PC-9 (cell line): ENCODE measurements around the gene AFAP1L1. TPM values are rescaled to one million over a fixed set of nuclear protein-coding genes. Genes with fewer than 3 reads are reported as not detected.

Experiments used
- BruUV-seq: library from RNA; stranded (reverse); fragments of 400-500 nt; replicated peaks from 2 replicates; lab custom pipeline; 2021; lab: Mats Ljungman, UMichigan
- CTCF ChIA-PET: fragments of 300-600 bp; sonication (Branson Sonifier 250); formaldehyde crosslinking; loops from one replicate; lab custom pipeline; 2022; ENCODE audit warnings: antibody characterized with exemption; lab: Charles Lee
- POLR2A ChIA-PET: fragments of 300-600 bp; sonication (Branson Sonifier 250); formaldehyde crosslinking; loops from one replicate; lab custom pipeline; 2022; ENCODE audit warnings: antibody characterized with exemption; ENCODE audit not compliant: unreplicated experiment; lab: Charles Lee
- DNase-seq, 2 experiments: peaks; one replicate each; pipeline versions ENCODE4 v3.0.0 to v3.0.0-alpha.2; 2015 to 2022; ENCODE audit warnings: mixed read lengths in 1 of 2
- H2AFZ ChIP-seq: fragments of 200-600 bp; sonication (generic); 2 replicates; pipeline ENCODE4 v1.8.1; 2017; ENCODE audit warnings: antibody characterized with exemption
- H3F3A ChIP-seq: fragments of 200-600 bp; sonication (generic); 2 replicates; pipeline ENCODE4 v1.8.1; 2017; ENCODE audit warnings: antibody characterized with exemption, mild to moderate bottlenecking, low read depth; ENCODE audit not compliant: insufficient read depth
- H3K27ac ChIP-seq: fragments of 200-600 bp; sonication (generic); 2 replicates; pipeline ENCODE4 v1.6.1; 2016; ENCODE audit warnings: mixed run types
- H3K27me3 ChIP-seq: fragments of 200-600 bp; sonication (generic); 2 replicates; pipeline ENCODE4 v1.6.1; 2016; ENCODE audit warnings: low read depth, mixed run types; ENCODE audit not compliant: insufficient read depth
- H3K36me3 ChIP-seq: fragments of 200-600 bp; sonication (generic); 2 replicates; pipeline ENCODE4 v1.6.1; 2016; ENCODE audit warnings: low read depth, mixed run types
- H3K4me1 ChIP-seq: fragments of 200-600 bp; sonication (generic); replicated peaks from 2 replicates; pipeline ENCODE4 v1.6.1; 2016; ENCODE audit warnings: mixed run types; ENCODE audit not compliant: insufficient read depth
- H3K4me2 ChIP-seq: fragments of 200-600 bp; sonication (generic); 2 replicates; pipeline ENCODE4 v1.6.1; 2017; ENCODE audit warnings: mixed run types
- H3K4me3 ChIP-seq: fragments of 200-600 bp; sonication (generic); 2 replicates; pipeline ENCODE4 v1.6.1; 2016; ENCODE audit warnings: mixed run types
- H3K79me2 ChIP-seq: fragments of 200-600 bp; sonication (generic); 2 replicates; pipeline ENCODE4 v1.6.1; 2017; ENCODE audit warnings: low read depth, mixed run types
- H3K9me2 ChIP-seq: fragments of 200-600 bp; sonication (generic); 2 replicates; pipeline ENCODE4 v1.8.1; 2017; ENCODE audit warnings: mild to moderate bottlenecking; ENCODE audit not compliant: insufficient read depth
- H3K9me3 ChIP-seq: fragments of 200-600 bp; sonication (generic); 2 replicates; pipeline ENCODE4 v1.8.1; 2016; ENCODE audit warnings: low read depth; ENCODE audit not compliant: insufficient read depth
- H4K20me1 ChIP-seq: fragments of 200-600 bp; sonication (generic); 2 replicates; pipeline ENCODE4 v1.8.1; 2017; ENCODE audit not compliant: insufficient read depth
- EZH2 ChIP-seq: fragments of 200-600 bp; sonication (generic); IDR thresholded peaks from 2 replicates; pipeline ENCODE4 v1.8.0; 2017; ENCODE audit warnings: antibody characterized with exemption, low read depth
- intact Hi-C: fragments of 100-400 bp; cut with micrococcal nuclease; formaldehyde crosslinking; loops from one replicate; pipeline ENCODE4 v1.10.0; 2022; ENCODE audit not compliant: unreplicated experiment
- total RNA-seq: library from RNA; stranded (reverse); gene quantifications from 2 replicates; pipeline ENCODE4 v1.2.3, GENCODE V29; 2021
- TF ChIP-seq, protein P1 (sequence below): fragments of 200-600 bp; sonication (generic); conservative IDR thresholded peaks from 2 replicates; pipeline ENCODE4 v1.6.1; 2017; ENCODE audit warnings: mixed run types, antibody characterized with exemption, mild to moderate bottlenecking, moderate library complexity

AFAP1L1 gene
- total RNA-seq, 1 experiment from 2014 or later: 9.6 TPM

GRCh38 chr5:149301049-149301743 lies 29.5 kb downstream of the AFAP1L1 start:
- intact Hi-C loops: no loop called here
- no TSS peak for BruUV-seq
- H3K4me2 ChIP-seq: no peak overlapping the region
- no peaks in the 10 kb centered on the region for H3F3A ChIP-seq
- no peaks in the 10 kb centered on the region for H3K4me1 ChIP-seq
- ChIA-PET CTCF (interaction anchor here (0.6 kb wide), 1 partner anchor 12 kb away, joined by 7 read pairs; no protein-coding TSS in a partner anchor), POLR2A (interaction anchor here (0.5 kb wide), 1 partner anchor 87 kb away, joined by 3 read pairs; no protein-coding TSS in a partner anchor)
- H3K27me3 ChIP-seq: no peaks in the 10 kb centered on the region
- TF ChIP-seq, protein P1, sequence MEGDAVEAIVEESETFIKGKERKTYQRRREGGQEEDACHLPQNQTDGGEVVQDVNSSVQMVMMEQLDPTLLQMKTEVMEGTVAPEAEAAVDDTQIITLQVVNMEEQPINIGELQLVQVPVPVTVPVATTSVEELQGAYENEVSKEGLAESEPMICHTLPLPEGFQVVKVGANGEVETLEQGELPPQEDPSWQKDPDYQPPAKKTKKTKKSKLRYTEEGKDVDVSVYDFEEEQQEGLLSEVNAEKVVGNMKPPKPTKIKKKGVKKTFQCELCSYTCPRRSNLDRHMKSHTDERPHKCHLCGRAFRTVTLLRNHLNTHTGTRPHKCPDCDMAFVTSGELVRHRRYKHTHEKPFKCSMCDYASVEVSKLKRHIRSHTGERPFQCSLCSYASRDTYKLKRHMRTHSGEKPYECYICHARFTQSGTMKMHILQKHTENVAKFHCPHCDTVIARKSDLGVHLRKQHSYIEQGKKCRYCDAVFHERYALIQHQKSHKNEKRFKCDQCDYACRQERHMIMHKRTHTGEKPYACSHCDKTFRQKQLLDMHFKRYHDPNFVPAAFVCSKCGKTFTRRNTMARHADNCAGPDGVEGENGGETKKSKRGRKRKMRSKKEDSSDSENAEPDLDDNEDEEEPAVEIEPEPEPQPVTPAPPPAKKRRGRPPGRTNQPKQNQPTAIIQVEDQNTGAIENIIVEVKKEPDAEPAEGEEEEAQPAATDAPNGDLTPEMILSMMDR: no peak
- TF ChIP-seq EZH2: no peak
- H3K9me3 ChIP-seq: no peaks in the 10 kb centered on the region
- no peaks in the 10 kb centered on the region for H4K20me1 ChIP-seq
- H3K36me3 ChIP-seq: peaks cover 4% of the 10 kb centered on the region; the same call in 1 of the 2 replicates
- H3K4me3 ChIP-seq: no peak overlapping the region
- DNase-seq: no peak
- no peaks in the 10 kb centered on the region for H3K79me2 ChIP-seq
- H3K27ac ChIP-seq: no peak overlapping the region
- no peaks in the 10 kb centered on the region for H3K9me2 ChIP-seq
- H2AFZ ChIP-seq: no peak overlapping the region

DNA sequence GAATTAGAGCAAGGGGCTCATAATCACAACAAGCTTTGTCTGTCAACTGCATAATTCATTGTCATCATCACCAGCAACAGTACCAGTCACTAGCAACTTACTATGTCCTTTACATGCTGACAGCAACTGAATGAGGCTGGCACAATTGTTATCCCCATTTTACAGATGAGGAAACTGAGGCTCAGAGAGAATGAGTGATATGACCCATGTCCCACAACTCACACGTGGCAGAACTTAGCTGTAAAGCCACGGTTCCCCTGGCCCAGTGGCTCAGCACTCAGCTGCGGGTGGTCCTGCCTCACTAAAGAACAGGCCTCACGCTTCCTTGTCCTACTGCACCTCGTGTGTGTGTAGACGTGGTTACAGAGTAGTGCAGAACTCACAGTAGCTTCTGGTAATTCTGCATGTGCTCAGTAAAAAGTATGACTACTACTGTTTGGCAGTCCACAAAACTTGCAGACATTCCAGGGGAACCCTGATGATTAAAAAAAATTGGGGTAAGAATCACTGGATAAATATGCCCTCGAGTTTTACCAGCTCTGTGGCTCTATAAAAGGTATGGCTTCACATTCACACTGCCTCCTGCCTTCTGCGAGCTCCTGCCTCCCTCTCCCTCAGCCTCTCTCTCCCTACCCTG lies 30.2 kb downstream of the AFAP1L1 start:
- DNase-seq: no peak
- peaks cover 4% of the 10 kb centered on the region; the same call in 1 of the 2 replicates for H3K36me3 ChIP-seq
- CTCF ChIA-PET: interaction anchor here (0.6 to 0.9 kb wide), 2 partner anchors 11 to 80 kb away, joined by 3 to 7 read pairs; no protein-coding TSS in a partner anchor

DNA sequence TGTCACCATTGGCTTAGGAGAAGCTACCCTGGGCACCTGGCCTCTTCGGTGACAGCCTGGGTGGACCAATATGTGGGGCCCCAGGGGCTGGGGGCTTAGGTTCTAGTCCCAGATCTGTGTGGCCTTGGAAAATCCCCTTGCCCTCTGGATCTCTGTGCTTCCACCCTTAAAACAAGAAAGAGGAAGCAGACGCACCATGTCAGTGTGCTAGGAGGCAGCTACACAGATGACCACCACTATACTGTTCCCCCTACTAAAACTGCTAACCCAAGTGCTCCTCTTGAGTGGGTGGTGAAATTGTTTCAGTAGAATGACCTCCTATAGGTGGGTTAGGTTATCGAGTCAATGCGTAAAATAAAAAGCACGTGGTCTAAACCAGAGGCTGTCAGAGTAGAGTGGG lies 31.0 kb downstream of the AFAP1L1 start:
- H3K36me3 ChIP-seq: peaks cover 4% of the 10 kb centered on the region; the same call in 1 of the 2 replicates
- no peak overlapping the region for H3K4me3 ChIP-seq
- H3F3A ChIP-seq: no peaks in the 10 kb centered on the region
- H3K27me3 ChIP-seq: no peaks in the 10 kb centered on the region
- no peaks in the 10 kb centered on the region for H3K4me1 ChIP-seq
- no peaks in the 10 kb centered on the region for H3K9me2 ChIP-seq
- no TSS peak for BruUV-seq
- TF ChIP-seq, protein P1: no peak
- TF ChIP-seq EZH2: no peak
- H2AFZ ChIP-seq: no peak overlapping the region
- ChIA-PET POLR2A (no interaction called here), CTCF (interaction anchor here (0.9 kb wide), 1 partner anchor 79 kb away, joined by 3 read pairs; no protein-coding TSS in a partner anchor)
- H3K79me2 ChIP-seq: no peaks in the 10 kb centered on the region
- intact Hi-C loops: no loop called here
- no peak overlapping the region for H3K4me2 ChIP-seq
- DNase-seq: no peak
- H3K27ac ChIP-seq: no peak overlapping the region
- H4K20me1 ChIP-seq: no peaks in the 10 kb centered on the region
- H3K9me3 ChIP-seq: no peaks in the 10 kb centered on the region

More for the DNA sequence above, 30.2 kb downstream of the AFAP1L1 start:
- Histone ChIP-seq H3F3A (no peaks in the 10 kb centered on the region), H3K27me3 (no peaks in the 10 kb centered on the region), H3K4me1 (no peaks in the 10 kb centered on the region), H3K9me3 (no peaks in the 10 kb centered on the region), H2AFZ (no peak overlapping the region), H3K9me2 (no peaks in the 10 kb centered on the region), H3K4me2 (no peak overlapping the region), H4K20me1 (no peaks in the 10 kb centered on the region), H3K27ac (no peak overlapping the region), H3K79me2 (no peaks in the 10 kb centered on the region), H3K4me3 (no peak overlapping the region)
- intact Hi-C loops: no loop called here
- POLR2A ChIA-PET: interaction anchor here (0.5 kb wide), 1 partner anchor 88 kb away, joined by 3 read pairs; no protein-coding TSS in a partner anchor
- TF ChIP-seq, protein P1: no peak
- TF ChIP-seq EZH2: no peak
- BruUV-seq: no TSS peak
